Activated CD4-positive, alpha-beta T cell treated with anti-CD3 and anti-CD28 coated beads, Interleukin-2, amount 50 U/mL, for 24 hours (primary cell): ENCODE data around the gene IGDCC3.
"Not testable (repeated sequence)": the region's sequence is repeated elsewhere in the genome, so short reads cannot be mapped to it uniquely, and the experiment has no call there.

ENCODE experiments used
- DNase-seq, 2 donors: peaks; one replicate each; pipeline ENCODE4 v3.0.0-alpha.2; 2020; ENCODE audit warnings: low read depth in 1 of 2, low spot score in 1 of 2

The IGDCC3 gene

DNA sequence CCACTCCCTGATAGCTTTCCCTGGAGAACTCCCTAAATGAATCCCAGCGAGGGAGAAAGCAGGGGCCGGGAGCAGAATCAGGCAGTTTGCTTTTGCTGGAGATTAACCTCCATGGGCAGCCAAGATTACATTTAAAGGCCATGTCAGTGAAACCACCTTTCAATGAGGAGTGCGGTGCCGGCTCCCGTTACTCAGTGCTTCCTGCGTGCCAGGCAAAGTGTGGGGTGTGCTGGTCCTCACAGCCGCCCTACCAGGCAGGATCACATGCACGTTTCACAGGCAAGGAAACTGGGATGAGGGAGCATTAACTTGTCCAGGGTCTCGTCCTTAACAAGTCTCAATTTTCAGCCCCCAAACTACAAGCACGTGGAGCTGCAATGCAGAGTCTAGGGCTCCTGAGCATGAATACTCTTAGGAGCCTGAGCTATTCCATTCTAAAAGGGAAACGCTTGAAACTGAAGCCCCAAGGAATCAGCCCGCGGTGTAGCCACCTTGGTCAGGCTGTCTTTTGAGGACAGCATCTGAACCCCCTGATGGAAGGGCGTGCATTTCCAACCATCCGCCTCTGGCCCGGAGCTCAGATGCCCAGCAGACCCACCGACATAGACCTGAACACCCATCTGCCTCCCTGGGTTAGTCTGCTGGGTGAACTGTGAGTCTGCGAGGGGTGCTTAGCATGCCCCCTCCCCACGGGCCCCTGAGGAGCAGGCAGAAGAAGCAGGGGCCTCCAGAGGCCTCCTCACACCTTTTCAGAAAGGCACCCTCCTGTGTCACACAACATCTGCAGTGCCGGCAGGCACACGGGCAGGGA, 5.6 kb downstream of the IGDCC3 start:
- no peak for DNase-seq

- DNase-seq = no peak
Observed at GRCh38 chr15:65370885-65371284, 6.9 kb downstream of the IGDCC3 start.

GRCh38 chr15:65369651-65370050, 8.2 kb downstream of the IGDCC3 start:
- no peak for DNase-seq

- DNase-seq = no peak
Observed at GRCh38 chr15:65369212-65369547, 8.6 kb downstream of the IGDCC3 start.

GRCh38 chr15:65368302-65369211, 9.2 kb downstream of the IGDCC3 start:
- DNase-seq = no peak

- DNase-seq = no peak
Observed at GRCh38 chr15:65366122-65366892, 11.5 kb downstream of the IGDCC3 start.

DNA sequence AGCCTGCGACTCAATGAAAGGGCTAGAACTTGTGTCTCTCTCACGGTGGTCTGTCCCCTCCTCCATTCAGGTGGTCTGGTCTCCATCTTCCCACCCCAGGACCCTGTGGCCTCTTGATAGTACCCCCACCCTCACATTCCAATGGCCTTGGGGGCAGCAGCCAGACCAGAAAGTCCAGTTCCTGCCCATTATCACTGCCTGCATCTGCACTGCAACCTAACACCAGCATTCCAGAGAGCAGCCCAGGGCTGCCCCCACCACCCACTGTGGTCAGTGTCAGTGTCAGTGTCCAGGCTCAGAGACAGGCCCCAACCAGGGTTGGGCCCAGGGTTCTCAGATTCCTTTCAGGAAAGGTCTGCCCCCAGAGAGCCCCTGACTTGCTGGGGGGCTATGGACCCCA, 12.6 kb downstream of the IGDCC3 start:
- no peak for DNase-seq

DNA sequence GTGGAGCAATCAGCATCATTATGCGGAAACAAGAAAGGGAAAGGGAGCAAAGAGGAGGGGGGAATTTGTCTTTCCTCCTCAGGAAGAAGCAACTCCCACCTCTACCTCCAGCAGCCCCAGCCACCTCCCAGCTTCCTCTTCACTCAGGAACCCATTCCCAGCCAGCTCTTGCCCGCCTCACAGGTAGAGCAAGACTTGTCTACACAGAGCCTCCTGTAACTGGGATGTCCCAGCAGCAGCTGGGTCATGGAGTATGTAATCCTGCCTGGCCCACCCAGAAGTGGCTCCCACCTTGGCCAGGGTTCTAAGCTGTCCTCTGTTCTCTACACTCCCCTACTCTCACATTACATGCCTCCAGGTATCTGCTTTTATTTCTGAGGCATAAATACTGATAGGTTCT, 14.0 kb downstream of the IGDCC3 start:
- no peak for DNase-seq

GRCh38 chr15:65363306-65363705, 14.5 kb downstream of the IGDCC3 start:
- DNase-seq = no peak

DNA sequence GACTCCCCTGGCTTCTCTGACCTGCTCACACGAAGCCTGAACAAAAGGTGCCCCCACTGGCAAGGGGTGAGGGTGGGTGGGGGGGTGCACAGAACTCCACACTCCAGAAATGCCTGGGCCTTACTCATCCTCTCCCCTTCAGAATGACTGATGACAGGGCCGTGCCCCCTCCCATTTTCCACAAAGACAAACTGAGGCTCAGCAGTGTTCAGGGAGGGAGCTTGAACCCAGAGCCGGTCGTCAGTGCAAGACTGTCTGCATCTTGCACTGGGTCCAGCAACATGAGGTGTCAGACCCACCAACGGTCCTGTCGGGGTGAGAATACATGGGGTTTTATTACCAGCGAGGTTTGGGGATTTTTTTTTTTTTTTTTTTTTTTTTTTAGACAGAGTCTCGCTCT, 15.3 kb downstream of the IGDCC3 start:
- DNase-seq = no peak

DNA sequence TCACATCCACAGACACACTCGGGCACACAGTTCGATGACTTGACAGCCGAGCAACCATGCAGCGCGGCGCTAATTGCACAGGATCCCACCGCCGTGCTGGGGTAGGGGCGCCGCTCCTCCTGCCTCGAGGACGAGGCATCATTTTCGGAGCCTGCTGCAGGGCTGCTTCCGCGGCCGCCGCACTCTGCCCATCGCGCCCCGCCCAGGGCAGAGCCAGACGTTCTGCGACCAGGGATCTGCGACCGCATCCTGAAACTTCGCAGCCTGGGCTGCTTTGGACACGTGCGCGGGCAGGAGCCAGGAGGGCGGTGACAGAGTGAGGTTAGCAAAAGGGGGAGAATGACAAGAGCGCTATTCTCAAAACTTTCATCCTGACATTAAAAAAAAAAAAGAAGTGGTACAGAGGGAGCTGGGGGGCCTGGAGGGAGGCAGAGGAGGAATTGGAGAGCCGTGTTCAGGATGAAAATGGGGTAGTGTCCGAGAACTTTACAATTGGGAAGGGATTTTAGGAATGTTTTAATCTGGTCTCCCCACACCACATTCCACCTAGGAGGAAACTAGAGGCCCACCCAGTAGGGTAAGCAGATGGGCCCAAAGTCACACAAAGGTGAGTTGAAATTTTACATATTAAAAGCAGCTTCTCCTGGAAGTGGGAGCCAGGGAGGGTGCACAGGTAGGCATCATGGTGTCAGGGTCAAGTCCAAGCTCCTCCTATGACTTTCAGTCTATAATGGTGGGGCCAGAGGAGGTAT, 15.9 kb downstream of the IGDCC3 start:
- DNase-seq = no peak

GRCh38 chr15:65360506-65360905, 17.3 kb downstream of the IGDCC3 start:
- no peak for DNase-seq

- no peak for DNase-seq
Observed at GRCh38 chr15:65355988-65356353, 21.8 kb downstream of the IGDCC3 start.

- no peak for DNase-seq
Observed at GRCh38 chr15:65355173-65355987, 22.4 kb downstream of the IGDCC3 start.

DNA sequence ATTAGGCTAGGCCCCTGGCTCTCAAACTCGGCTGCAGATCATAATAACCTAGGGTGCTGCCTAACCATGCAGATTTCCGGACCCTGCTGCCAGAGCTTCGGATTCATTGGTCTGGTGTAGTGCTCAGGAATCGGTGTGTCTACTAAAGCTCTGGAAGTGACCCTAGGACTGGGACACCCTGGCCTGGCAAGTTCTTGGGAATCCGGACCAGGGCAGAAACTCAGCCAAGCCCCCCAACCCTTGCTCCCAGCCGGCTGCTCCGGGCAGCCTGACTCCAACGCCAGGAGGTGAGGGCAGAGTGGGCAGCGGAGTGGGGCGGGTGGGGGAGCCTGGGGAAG, 23.0 kb downstream of the IGDCC3 start:
- DNase-seq = no peak

- not testable (repeated sequence) for DNase-seq
Observed at GRCh38 chr15:65351972-65352371, 25.8 kb downstream of the IGDCC3 start.

DNA sequence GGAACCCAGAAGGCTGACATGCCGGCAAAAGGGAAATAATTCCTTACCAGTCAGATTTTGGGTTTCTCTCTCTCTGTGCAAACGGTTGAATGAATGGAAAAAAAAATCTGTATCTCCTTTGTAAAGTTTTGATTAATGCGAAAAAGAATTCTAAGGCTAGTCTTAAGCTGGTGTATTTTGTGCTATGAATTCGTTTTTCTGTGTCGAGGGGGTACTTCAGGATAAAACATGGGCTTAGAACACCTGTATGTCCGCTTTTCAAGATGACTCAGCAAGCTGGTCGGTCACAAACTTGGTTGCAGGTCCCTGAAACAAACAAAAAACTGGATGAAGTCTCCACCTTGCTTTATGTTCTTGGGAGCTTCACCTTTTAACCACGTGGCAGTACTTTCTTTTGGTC, 28.5 kb downstream of the IGDCC3 start:
- DNase-seq = no peak

- DNase-seq = not testable (repeated sequence)
Observed at GRCh38 chr15:65347756-65348155, 30.0 kb downstream of the IGDCC3 start.

- no peak for DNase-seq
Observed at GRCh38 chr15:65346856-65347598, 30.8 kb downstream of the IGDCC3 start.

- DNase-seq = no peak
Observed at GRCh38 chr15:65344914-65345275, 32.9 kb downstream of the IGDCC3 start.
